H1 (cell line): ENCODE results near the gene C12orf76. TPM values are rescaled to one million over a fixed set of nuclear protein-coding genes. Genes with fewer than 3 reads are reported as not detected.

Source experiments
- CTCF ChIA-PET: fragments of 300-600 bp; sonication (Branson Sonifier 250); formaldehyde crosslinking; loops from one replicate; lab custom pipeline; 2021; ENCODE audit not compliant: partially characterized antibody; lab: Charles Lee
- POLR2A ChIA-PET: fragments of 300-600 bp; sonication (Branson Sonifier 250); formaldehyde crosslinking; loops from one replicate; lab custom pipeline; 2021; ENCODE audit warnings: inconsistent platforms; ENCODE audit not compliant: partially characterized antibody; lab: Charles Lee
- DNase-seq, 2 experiments: peaks; one replicate each; pipeline versions ENCODE4 v3.0.0 to v3.0.0-alpha.2; 2010 to 2022; ENCODE audit warnings: low spot score in 2 of 2, low read depth in 1 of 2, mixed read lengths in 1 of 2
- FAIRE-seq: peaks from 2 replicates; lab custom pipeline; 2011; peaks lifted over from hg19 to GRCh38; lab: Jason Lieb, UNC
- H2AFZ ChIP-seq: 2 replicates; pipeline ENCODE4 v1.8.1; 2012; ENCODE audit warnings: low read length, inconsistent platforms
- H2AK5ac ChIP-seq: 2 replicates; pipeline ENCODE4 v1.6.1; 2013; ENCODE audit warnings: low read depth, low read length
- H2BK120ac ChIP-seq: replicated peaks from 2 replicates; pipeline ENCODE3; 2013; ENCODE audit warnings: low read depth, low read length, inconsistent platforms
- H2BK12ac ChIP-seq: 2 replicates; pipeline ENCODE4 v1.6.1; 2013; ENCODE audit warnings: low read depth, low read length
- H2BK15ac ChIP-seq: 2 replicates; pipeline ENCODE4 v1.6.1; 2013; ENCODE audit warnings: low read length
- H2BK20ac ChIP-seq: 2 replicates; pipeline ENCODE4 v1.6.1; 2013; ENCODE audit warnings: low read length
- H2BK5ac ChIP-seq: 2 replicates; pipeline ENCODE4 v1.6.1; 2013; ENCODE audit warnings: low read depth, low read length
- H3K14ac ChIP-seq: 2 replicates; pipeline ENCODE4 v1.6.1; 2013; ENCODE audit warnings: inconsistent platforms; ENCODE audit not compliant: insufficient read length
- H3K18ac ChIP-seq: 2 replicates; pipeline ENCODE4 v1.6.1; 2013; ENCODE audit warnings: low read length; ENCODE audit errors: extremely low read depth
- H3K23ac ChIP-seq: 2 replicates; pipeline ENCODE4 v1.6.1; 2013; ENCODE audit warnings: inconsistent platforms; ENCODE audit not compliant: insufficient read length
- H3K23me2 ChIP-seq: 2 replicates; pipeline ENCODE4 v1.6.1; 2013; ENCODE audit warnings: low read depth, low read length
- H3K27ac ChIP-seq: 2 replicates; pipeline ENCODE4 v1.6.1; 2011; ENCODE audit warnings: low read depth, low read length, inconsistent platforms
- H3K27me3 ChIP-seq, 4 experiments: replicated peaks in 1 of 4; 1 replicate in 1 of 4; 2 replicates in 3 of 4; pipeline versions ENCODE4 v1.6.1 to v1.8.1; 2011 to 2013; ENCODE audit warnings: low read length in 3 of 4, mild to moderate bottlenecking in 3 of 4, inconsistent platforms in 2 of 4, mixed read lengths in 2 of 4, moderate library complexity in 1 of 4; ENCODE audit not compliant: control insufficient read depth in 3 of 4, insufficient read depth in 3 of 4; ENCODE audit errors: extremely low read depth in 1 of 4
- H3K36me3 ChIP-seq, 4 experiments: 2 replicates each; pipeline versions ENCODE4 v1.6.1 to v1.8.1; 2011 to 2013; ENCODE audit warnings: mild to moderate bottlenecking in 4 of 4, low read length in 3 of 4, moderate library complexity in 2 of 4, control low read depth in 1 of 4, inconsistent platforms in 1 of 4; ENCODE audit not compliant: insufficient read depth in 4 of 4, control insufficient read depth in 2 of 4
- H3K4ac ChIP-seq: replicated peaks from 2 replicates; pipeline ENCODE3; 2013; ENCODE audit warnings: low read length, low read depth, mixed read lengths, inconsistent platforms; ENCODE audit not compliant: insufficient read length
- H3K4me1 ChIP-seq, 4 experiments: replicated peaks in 1 of 4; 1 replicate in 1 of 4; 2 replicates in 3 of 4; pipeline versions ENCODE4 v1.6.1 to v1.8.1; 2011 to 2013; ENCODE audit warnings: low read length in 3 of 4, inconsistent platforms in 2 of 4, mixed read lengths in 1 of 4; ENCODE audit not compliant: insufficient read depth in 4 of 4, control insufficient read depth in 3 of 4
- H3K4me2 ChIP-seq, 2 experiments: 2 replicates each; pipeline versions ENCODE4 v1.6.1 to v1.8.1; 2011 to 2013; ENCODE audit warnings: low read depth in 2 of 2, low read length in 2 of 2, control low read depth in 1 of 2, inconsistent platforms in 1 of 2, mild to moderate bottlenecking in 1 of 2; ENCODE audit not compliant: insufficient read depth in 1 of 2
- H3K4me3 ChIP-seq, 4 experiments: fragments of 200-600, 300-600 bp in 1 of 4; sonication (generic), shearing (Covaris generic), sonication (Bioruptor Twin) in 1 of 4; 2 replicates each; pipeline versions ENCODE4 v1.5.1 to v1.8.1; 2011 to 2016; ENCODE audit warnings: low read length in 4 of 4, low read depth in 3 of 4, control low read depth in 2 of 4, inconsistent platforms in 2 of 4, mild to moderate bottlenecking in 2 of 4, mixed read lengths in 1 of 4, moderate library complexity in 1 of 4; ENCODE audit not compliant: insufficient read depth in 2 of 4; ENCODE audit errors: extremely low read depth in 1 of 4
- H3K56ac ChIP-seq: replicated peaks from 2 replicates; pipeline ENCODE3; 2013; ENCODE audit warnings: low read depth, mild to moderate bottlenecking, mixed read lengths, low read length, inconsistent platforms; ENCODE audit not compliant: insufficient read length
- H3K79me1 ChIP-seq: 2 replicates; pipeline ENCODE4 v1.6.1; 2013; ENCODE audit warnings: low read depth, low read length, control low read depth
- H3K79me2 ChIP-seq, 2 experiments: 2 replicates each; pipeline versions ENCODE4 v1.6.1 to v1.8.1; 2012 to 2013; ENCODE audit warnings: low read length in 2 of 2, mild to moderate bottlenecking in 2 of 2, inconsistent platforms in 1 of 2; ENCODE audit not compliant: insufficient read depth in 2 of 2, control insufficient read depth in 1 of 2
- H3K9ac ChIP-seq, 4 experiments: replicated peaks in 1 of 4; 1 replicate in 1 of 4; 2 replicates in 3 of 4; pipeline versions ENCODE4 v1.6.1 to v1.8.1; 2011 to 2013; ENCODE audit warnings: low read depth in 3 of 4, low read length in 3 of 4, control low read depth in 2 of 4, mild to moderate bottlenecking in 2 of 4, moderate library complexity in 2 of 4, inconsistent platforms in 1 of 4; ENCODE audit errors: extremely low read depth in 1 of 4
- H3K9me3 ChIP-seq, 2 experiments: 2 replicates each; pipeline versions ENCODE4 v1.6.1 to v1.8.1; 2012 to 2013; ENCODE audit warnings: mild to moderate bottlenecking in 2 of 2, moderate library complexity in 2 of 2, control low read depth in 1 of 2, inconsistent platforms in 1 of 2, low read depth in 1 of 2, low read length in 1 of 2, mixed read lengths in 1 of 2; ENCODE audit not compliant: insufficient read depth in 2 of 2
- H4K20me1 ChIP-seq, 2 experiments: replicated peaks in 1 of 2; 2 replicates each; pipeline versions ENCODE3 to v1.8.1; 2011 to 2013; ENCODE audit warnings: inconsistent platforms in 2 of 2, low read length in 2 of 2, mild to moderate bottlenecking in 1 of 2; ENCODE audit not compliant: insufficient read depth in 2 of 2, control insufficient read depth in 1 of 2
- H4K5ac ChIP-seq: 2 replicates; pipeline ENCODE4 v1.6.1; 2013; ENCODE audit warnings: low read length, low read depth, mixed read lengths, inconsistent platforms; ENCODE audit not compliant: insufficient read length
- H4K8ac ChIP-seq: 2 replicates; pipeline ENCODE4 v1.8.0; 2013; ENCODE audit warnings: mild to moderate bottlenecking, moderate library complexity, low read length, inconsistent platforms; ENCODE audit not compliant: insufficient read depth; ENCODE audit errors: extremely low read depth
- H4K91ac ChIP-seq: replicated peaks from 2 replicates; pipeline ENCODE3; 2013; ENCODE audit warnings: low read length, mixed read lengths, inconsistent platforms; ENCODE audit not compliant: insufficient read length
- SIRT6 ChIP-seq: IDR thresholded peaks from one replicate; pipeline ENCODE4 v1.7.1; 2012; ENCODE audit warnings: low read length, inconsistent platforms
- WGBS, 2 experiments: shearing (Covaris generic) in 1 of 2; methylation state at CpG; one replicate each; pipeline versions ENCODE4 v1.1.6 to v1.1.7; 2013 to 2015; ENCODE audit warnings: low lambda C conversion rate in 2 of 2, mixed read lengths in 2 of 2, inconsistent platforms in 1 of 2, low coverage in 1 of 2, missing lambda C conversion rate in 1 of 2; ENCODE audit not compliant: insufficient replicate concordance in 2 of 2, insufficient coverage in 1 of 2, insufficient read length in 1 of 2; ENCODE audit errors: extremely low coverage in 1 of 2, missing lambda C conversion rate in 1 of 2; 5-methylcytosine and 5-hydroxymethylcytosine counted together
- polyA plus RNA-seq, 7 experiments: library from polyadenylated mRNA; depleted of rRNA in 3 of 7; stranded (reverse) in 5 of 7; unstranded in 2 of 7; fragments of >200 nt in 5 of 7; fragments of 200-250 nt in 2 of 7; gene quantifications; 1 replicate in 5 of 7; 2 replicates in 1 of 7; 4 replicates in 1 of 7; pipeline versions ENCODE4 v1.2.1 to v1.2.3, GENCODE V29; 2011 to 2013; ENCODE audit warnings: missing spikeins in 2 of 7, mixed read lengths in 2 of 7
- total RNA-seq: library from RNA; stranded (reverse); fragmentation: NEBNext Ultra II Directional; extraction: Animal tissue kit (Norgen Biotek cat#: 25700); gene quantifications from 2 replicates; pipeline ENCODE4 v1.2.1, GENCODE V29; 2021

The C12orf76 gene
- total and polyA plus RNA-seq, 2 of the 8 experiments (the other 6 are each of a cell fraction or from before 2014, with no cell fraction given): 14.4 to 18.6 TPM

- DNase-seq (no peak), FAIRE-seq (no peak)
- H3K79me2 ChIP-seq: no peaks in the 10 kb centered on the region
- no peak overlapping the region for H2AK5ac ChIP-seq
- H2AFZ ChIP-seq: no peak overlapping the region
- no peaks in the 10 kb centered on the region for H3K27me3 ChIP-seq
- H3K56ac ChIP-seq: no peak overlapping the region
- no peaks in the 10 kb centered on the region for H3K36me3 ChIP-seq
- H3K9ac ChIP-seq: no peak overlapping the region
- no peak overlapping the region for H2BK5ac ChIP-seq
- no peak overlapping the region for H2BK15ac ChIP-seq
- ChIA-PET POLR2A (no interaction called here), CTCF (interaction anchor here (1.0 kb wide), 1 partner anchor 19 kb away, joined by 5 read pairs; no protein-coding TSS in a partner anchor)
- no peak overlapping the region for H2BK12ac ChIP-seq
- H3K14ac ChIP-seq: no peak overlapping the region
- no peaks in the 10 kb centered on the region for H3K23me2 ChIP-seq
- H3K9me3 ChIP-seq: no peaks in the 10 kb centered on the region
- no peak overlapping the region for H3K4me3 ChIP-seq
- 77% methylated on average over 3 of the region's 3 CpGs; no CpG with 5 or more reads in 1 of the 2 experiments for WGBS, 2 experiments
- H4K20me1 ChIP-seq: no peaks in the 10 kb centered on the region
- H3K4me2 ChIP-seq: no peak overlapping the region
- no peak overlapping the region for H4K5ac ChIP-seq
- H3K27ac ChIP-seq: no peak overlapping the region
- H3K23ac ChIP-seq: no peak overlapping the region
- H4K8ac ChIP-seq: no peak overlapping the region
- no peak overlapping the region for H2BK20ac ChIP-seq
- no peaks in the 10 kb centered on the region; a peak in 1 of 7 replicates for H3K4me1 ChIP-seq
- no peak overlapping the region for H4K91ac ChIP-seq
- no peak overlapping the region for H3K18ac ChIP-seq
- H3K4ac ChIP-seq: no peak overlapping the region
- H3K79me1 ChIP-seq: no peaks in the 10 kb centered on the region
- H2BK120ac ChIP-seq: no peak overlapping the region
- no peak for TF ChIP-seq SIRT6
Observed at GRCh38 chr12:110071967-110072366, 23.6 kb upstream of the C12orf76 start.
